ENCODE data around the gene AMPD3.
A peak's percentile ranks its signal among the peaks of the same experiment; 100 is the strongest.

Gene AMPD3

DNA sequence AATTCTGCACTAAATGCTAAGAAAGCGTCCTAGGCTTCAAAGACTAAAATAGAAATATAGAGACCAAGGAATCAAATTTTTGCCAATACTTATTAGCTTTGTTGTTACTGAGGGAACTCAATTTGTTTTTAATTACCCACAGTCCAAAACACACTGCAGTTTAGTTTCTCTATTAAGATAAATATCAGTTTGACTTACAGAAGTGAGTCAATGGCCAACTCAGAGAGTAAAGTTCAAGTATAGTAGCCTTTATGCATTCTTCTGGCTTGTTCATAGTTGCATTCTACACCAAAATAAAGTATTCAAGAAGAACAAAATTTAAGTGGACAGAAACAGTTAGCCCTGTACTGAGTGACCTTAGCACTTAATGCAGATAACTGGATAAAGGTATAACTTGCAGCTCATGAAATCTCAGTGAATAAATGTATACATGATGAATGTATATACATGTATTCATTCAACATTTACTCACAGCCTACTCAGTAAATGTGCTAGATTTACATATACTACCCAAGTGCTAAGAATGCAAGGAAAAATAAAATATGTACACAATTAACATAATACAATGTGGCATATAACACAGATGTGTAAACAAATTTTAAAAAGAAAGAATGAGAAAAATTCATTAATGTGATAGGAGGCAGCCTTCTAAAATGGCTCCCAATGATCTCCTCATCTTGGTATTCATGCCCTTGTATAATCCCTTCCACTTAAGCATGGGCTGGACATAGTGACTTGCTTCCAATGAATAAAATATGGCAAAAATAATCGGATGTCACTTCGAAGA lies 95.6 kb downstream of the AMPD3 start:
- DNase-seq (ENCODE audit: low read depth) = peak; percentile 13
- H3K4me3 ChIP-seq (ENCODE audit: low read depth, low read length) = no peak overlapping the region

DNA sequence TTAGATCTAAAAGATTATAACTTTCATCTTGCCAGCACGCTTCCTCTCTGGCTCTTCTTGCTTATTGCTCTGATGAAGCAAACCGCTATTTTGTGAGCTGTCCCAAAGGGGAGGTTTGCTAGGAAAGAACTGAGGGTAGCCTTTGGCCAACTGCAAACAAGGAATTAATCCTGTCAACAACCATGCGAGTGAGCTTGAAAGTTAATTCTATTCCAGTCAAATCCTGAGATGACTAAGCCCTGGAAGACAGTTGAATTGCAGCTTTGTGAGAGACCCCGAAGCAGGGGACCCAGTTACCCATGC lies 96.2 kb downstream of the AMPD3 start:
- DNase-seq (ENCODE audit: low read depth) = peak; percentile 45
- H3K4me3 ChIP-seq (ENCODE audit: low read depth, low read length) = no peak overlapping the region

DNA sequence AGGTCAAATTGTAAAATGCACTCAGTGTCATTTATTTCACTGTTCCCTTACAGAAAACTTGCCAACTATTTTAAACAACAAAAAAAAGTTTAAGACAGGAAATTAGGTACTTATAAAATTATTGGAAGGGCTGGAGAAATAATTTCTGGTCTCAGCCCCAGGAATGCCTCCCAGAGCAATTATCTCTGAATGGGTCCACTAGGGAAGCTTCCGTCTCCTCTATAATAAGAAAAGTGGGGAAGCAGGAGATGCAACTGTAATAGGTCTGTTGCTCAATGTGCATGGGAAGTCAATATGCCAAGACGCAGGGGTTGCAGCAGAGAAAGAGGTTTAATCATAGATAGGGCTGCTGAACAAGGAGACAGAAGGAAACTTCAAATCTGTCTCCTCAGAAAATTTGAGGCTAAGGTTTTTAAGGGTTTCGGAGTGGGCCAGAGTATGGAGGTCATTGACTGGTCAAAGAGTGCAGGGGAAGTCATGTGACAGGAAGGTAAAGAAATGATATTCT lies 96.8 kb downstream of the AMPD3 start:
- no peak for DNase-seq (ENCODE audit: low read depth)
- no peak overlapping the region for H3K4me3 ChIP-seq (ENCODE audit: low read depth, low read length)

DNA sequence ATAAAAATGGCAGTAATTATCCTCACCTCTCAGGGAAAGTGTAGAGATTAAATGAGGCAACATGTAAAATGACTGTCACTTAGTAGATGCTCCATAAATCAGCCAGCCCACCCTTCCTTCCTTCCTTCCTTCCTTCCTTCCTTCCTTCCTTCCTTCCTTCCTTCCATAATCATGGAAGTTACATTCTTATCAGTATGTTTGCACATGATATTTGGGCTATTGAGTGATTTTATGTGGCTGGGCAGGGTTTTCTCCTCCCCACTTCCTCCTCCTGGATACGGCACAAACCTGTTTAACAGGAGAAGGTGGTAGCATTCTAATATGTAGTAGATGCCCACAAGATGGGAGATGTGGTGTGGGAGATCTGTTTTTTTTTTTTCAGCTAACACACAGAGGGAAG lies 101.5 kb downstream of the AMPD3 start:
- no peak overlapping the region for H3K4me3 ChIP-seq (ENCODE audit: low read depth, low read length)
- no peak for DNase-seq (ENCODE audit: low read depth)
